GM18498 (cell line): Measurements from ENCODE around the gene C10orf120.

Experiments used
- ATAC-seq: cut with Tn5 transposase; IDR thresholded peaks from one replicate; pipeline ENCODE4 v1.9.1; 2021; ENCODE audit warnings: mild to moderate bottlenecking, moderate library complexity; ENCODE audit not compliant: unreplicated experiment

Gene C10orf120

GRCh38 chr10:122699796-122700455 is at the start of gene C10orf120:
Gene C10orf120 (minus strand): TSS chr10:122699846. CDS start chr10:122699790, 56 bp downstream.
- ATAC-seq: no peak

GRCh38 chr10:122748496-122748895 is 48.9 kb upstream of the C10orf120 start:
- ATAC-seq: no peak

- ATAC-seq: no peak
These were observed 46.8 kb upstream of the C10orf120 start for GRCh38 chr10:122746408-122746807.

- no peak for ATAC-seq
These were observed 44.6 kb upstream of the C10orf120 start for GRCh38 chr10:122744257-122744656.

GRCh38 chr10:122740640-122741039 is 41.0 kb upstream of the C10orf120 start:
- no peak for ATAC-seq

GRCh38 chr10:122738031-122738430 is 38.4 kb upstream of the C10orf120 start:
- ATAC-seq: no peak

GRCh38 chr10:122733931-122734665 is 34.5 kb upstream of the C10orf120 start:
- ATAC-seq: no peak

- no peak for ATAC-seq
These were observed 33.8 kb upstream of the C10orf120 start for GRCh38 chr10:122733443-122733842.

GRCh38 chr10:122730238-122730637 is 30.6 kb upstream of the C10orf120 start:
- ATAC-seq: no peak

- no peak for ATAC-seq
These were observed 29.5 kb upstream of the C10orf120 start for GRCh38 chr10:122729126-122729525.

GRCh38 chr10:122727426-122727825 is 27.8 kb upstream of the C10orf120 start:
- ATAC-seq: no peak

- no peak for ATAC-seq
These were observed 26.1 kb upstream of the C10orf120 start for GRCh38 chr10:122725768-122726167.

GRCh38 chr10:122725006-122725405 is 25.4 kb upstream of the C10orf120 start:
- no peak for ATAC-seq

- ATAC-seq: no peak
These were observed 21.5 kb upstream of the C10orf120 start for GRCh38 chr10:122721111-122721510.

- no peak for ATAC-seq
These were observed 16.4 kb upstream of the C10orf120 start for GRCh38 chr10:122716025-122716424.

GRCh38 chr10:122715576-122715975 is 15.9 kb upstream of the C10orf120 start:
- ATAC-seq: no peak

- no peak for ATAC-seq
These were observed 13.6 kb upstream of the C10orf120 start for GRCh38 chr10:122713091-122713885.

GRCh38 chr10:122710576-122710975 is 10.9 kb upstream of the C10orf120 start:
- ATAC-seq: no peak

- no peak for ATAC-seq
These were observed 10.3 kb upstream of the C10orf120 start for GRCh38 chr10:122709971-122710370.

- no peak for ATAC-seq
These were observed 7.9 kb upstream of the C10orf120 start for GRCh38 chr10:122707535-122707934.

- ATAC-seq: no peak
These were observed 7.3 kb upstream of the C10orf120 start for GRCh38 chr10:122706947-122707346.

GRCh38 chr10:122706467-122706866 is 6.8 kb upstream of the C10orf120 start:
- ATAC-seq: no peak
